Effector memory CD8-positive, alpha-beta T cell (primary cell): ENCODE data around the gene BMAL1.
A peak's percentile ranks its signal among the peaks of the same experiment; 100 is the strongest.
"Not testable (repeated sequence)": the region's sequence is repeated elsewhere in the genome, so short reads cannot be mapped to it uniquely, and the experiment has no call there.

Experiments used
- ATAC-seq: fragments of 150-1000 bp; cut with Tn5 transposase; replicated peaks from 2 replicates; pipeline ENCODE4 v1.10.0; 2021; ENCODE audit warnings: mild to moderate bottlenecking, moderate library complexity
- DNase-seq, 3 experiments: peaks; one replicate each; pipeline ENCODE4 v3.0.0; 2021
- H3K27ac Mint-ChIP-seq, 2 donors: one replicate each; pipeline ENCODE4 v1.8.0; 2022; ENCODE audit warnings: mild to moderate bottlenecking in 2 of 2, mixed read lengths in 2 of 2, moderate library complexity in 2 of 2
- H3K27me3 Mint-ChIP-seq, 2 donors: one replicate each; pipeline ENCODE4 v1.8.0; 2022; ENCODE audit warnings: mixed read lengths in 2 of 2
- H3K36me3 Mint-ChIP-seq: one replicate; pipeline ENCODE4 v1.8.0; 2022; ENCODE audit warnings: mild to moderate bottlenecking, moderate library complexity, mixed read lengths; ENCODE audit not compliant: insufficient read depth
- H3K4me1 Mint-ChIP-seq, 2 donors: one replicate each; pipeline ENCODE4 v1.8.0; 2022; ENCODE audit warnings: low read depth in 2 of 2, mixed read lengths in 2 of 2
- H3K4me3 Mint-ChIP-seq, 2 donors: one replicate each; pipeline ENCODE4 v1.8.0; 2022; ENCODE audit warnings: mild to moderate bottlenecking in 2 of 2, mixed read lengths in 2 of 2, moderate library complexity in 2 of 2
- H3K9me3 Mint-ChIP-seq, 2 donors: one replicate each; pipeline ENCODE4 v1.8.0; 2022; ENCODE audit warnings: mixed read lengths in 2 of 2

The BMAL1 gene

DNA sequence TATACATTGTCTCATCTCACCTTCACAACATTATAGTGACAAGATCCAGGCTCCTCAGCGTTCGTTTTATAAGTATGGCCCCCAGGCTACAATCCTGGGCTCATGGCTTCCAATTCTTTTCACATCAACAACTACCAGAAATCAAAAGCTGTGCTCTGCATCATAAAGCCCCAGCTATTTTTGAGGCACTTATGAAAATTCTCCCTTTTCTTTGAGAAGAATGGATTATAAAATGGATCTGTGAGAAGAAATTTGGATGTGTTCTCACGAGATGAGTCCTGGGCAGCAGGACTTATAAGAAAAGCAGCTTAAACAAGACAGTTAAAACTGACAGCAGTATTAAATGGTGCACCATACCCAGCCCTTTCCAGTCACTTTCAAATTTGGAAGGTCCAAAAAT lies 105.2 kb downstream of the BMAL1 start:
- Mint-ChIP-seq H3K27me3 (no peaks in the 10 kb centered on the region), H3K36me3 (peaks cover 43% of the 10 kb centered on the region), H3K27ac (peak overlapping the region; percentile 9 to 54), H3K4me1 (peaks cover 0 to 4% of the 10 kb centered on the region in 2 donors), H3K9me3 (no peaks in the 10 kb centered on the region), H3K4me3 (no peak overlapping the region)
- DNase-seq (no peak), ATAC-seq (no peak)

- Mint-ChIP-seq H3K9me3 (no peaks in the 10 kb centered on the region), H3K4me3 (no peak overlapping the region), H3K4me1 (peaks cover 0 to 2% of the 10 kb centered on the region in 2 donors), H3K36me3 (peaks cover 56% of the 10 kb centered on the region), H3K27ac (peak overlapping the region in 1 of 2 donors; percentile 51), H3K27me3 (no peaks in the 10 kb centered on the region)
- DNase-seq (peak in 2 of 3 experiments; percentile 8 to 22), ATAC-seq (no peak)
Observed at GRCh38 chr11:13384908-13385640, 107.5 kb downstream of the BMAL1 start.

DNA sequence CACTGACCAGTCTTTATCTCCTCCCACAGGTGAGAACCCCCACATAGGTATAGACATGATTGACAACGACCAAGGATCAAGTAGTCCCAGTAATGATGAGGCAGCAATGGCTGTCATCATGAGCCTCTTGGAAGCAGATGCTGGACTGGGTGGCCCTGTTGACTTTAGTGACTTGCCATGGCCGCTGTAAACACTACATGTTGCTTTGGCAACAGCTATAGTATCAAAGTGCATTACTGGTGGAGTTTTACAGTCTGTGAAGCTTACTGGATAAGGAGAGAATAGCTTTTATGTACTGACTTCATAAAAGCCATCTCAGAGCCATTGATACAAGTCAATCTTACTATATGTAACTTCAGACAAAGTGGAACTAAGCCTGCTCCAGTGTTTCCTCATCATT lies 109.0 kb downstream of the BMAL1 start:
- no peak for DNase-seq
- Mint-ChIP-seq H3K27ac (peak overlapping the region in 1 of 2 donors; percentile 71), H3K36me3 (peaks cover 58% of the 10 kb centered on the region), H3K27me3 (no peaks in the 10 kb centered on the region), H3K4me1 (peaks cover 0 to 2% of the 10 kb centered on the region in 2 donors), H3K4me3 (no peak overlapping the region), H3K9me3 (no peaks in the 10 kb centered on the region)
- no peak for ATAC-seq

DNA sequence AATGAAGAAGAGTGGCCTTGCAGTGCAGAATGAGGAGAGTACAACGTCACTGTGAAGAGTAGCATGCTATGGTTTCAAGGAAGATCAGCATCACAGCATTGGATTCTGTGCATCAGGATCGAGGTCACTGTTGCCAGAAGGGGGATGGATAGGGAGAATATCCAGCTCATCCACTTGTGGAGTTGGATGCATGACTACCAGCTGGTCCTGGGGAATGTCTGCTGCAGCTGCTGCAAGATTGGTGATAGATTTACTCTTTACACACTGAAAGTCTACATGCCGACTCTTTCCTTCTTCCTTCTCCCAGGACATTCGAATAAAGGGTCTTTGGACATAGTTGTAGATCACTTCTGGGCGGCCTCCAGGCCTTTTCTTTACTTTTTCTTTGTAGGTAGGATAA lies 111.2 kb downstream of the BMAL1 start:
- peaks cover 0 to 5% of the 10 kb centered on the region in 2 donors for H3K4me1 Mint-ChIP-seq
- ATAC-seq (no peak), DNase-seq (no peak)
- H3K27ac Mint-ChIP-seq, result peak overlapping the region; percentile 57 to 77
- H3K4me3 Mint-ChIP-seq, result no peak overlapping the region
- peaks cover 46% of the 10 kb centered on the region for H3K36me3 Mint-ChIP-seq
- H3K27me3 Mint-ChIP-seq, result no peaks in the 10 kb centered on the region
- no peaks in the 10 kb centered on the region for H3K9me3 Mint-ChIP-seq

DNA sequence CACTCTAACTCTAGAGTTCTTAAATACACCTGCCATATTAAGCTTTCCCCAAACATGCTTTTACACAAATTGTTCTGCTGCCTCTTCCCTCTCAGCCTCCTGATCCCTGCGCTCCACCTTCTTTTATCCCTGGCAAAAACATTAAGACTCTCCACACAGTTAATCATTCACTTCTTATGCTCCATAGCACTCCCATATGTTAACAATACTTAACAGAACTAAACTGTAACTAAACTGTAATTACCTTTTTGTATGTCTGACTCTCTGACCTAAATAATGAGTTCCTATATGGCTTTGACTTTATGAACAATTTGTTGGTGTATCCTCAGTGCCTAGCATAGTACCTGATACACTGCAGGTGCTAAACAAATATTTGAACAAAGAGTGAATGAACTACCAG lies 113.6 kb downstream of the BMAL1 start:
- Mint-ChIP-seq H3K4me1 (peaks cover 0 to 5% of the 10 kb centered on the region in 2 donors), H3K9me3 (no peaks in the 10 kb centered on the region), H3K36me3 (peaks cover 39% of the 10 kb centered on the region), H3K4me3 (no peak overlapping the region), H3K27ac (peak overlapping the region in 1 of 2 donors; percentile 5), H3K27me3 (no peaks in the 10 kb centered on the region)
- no peak for ATAC-seq
- no peak for DNase-seq

DNA sequence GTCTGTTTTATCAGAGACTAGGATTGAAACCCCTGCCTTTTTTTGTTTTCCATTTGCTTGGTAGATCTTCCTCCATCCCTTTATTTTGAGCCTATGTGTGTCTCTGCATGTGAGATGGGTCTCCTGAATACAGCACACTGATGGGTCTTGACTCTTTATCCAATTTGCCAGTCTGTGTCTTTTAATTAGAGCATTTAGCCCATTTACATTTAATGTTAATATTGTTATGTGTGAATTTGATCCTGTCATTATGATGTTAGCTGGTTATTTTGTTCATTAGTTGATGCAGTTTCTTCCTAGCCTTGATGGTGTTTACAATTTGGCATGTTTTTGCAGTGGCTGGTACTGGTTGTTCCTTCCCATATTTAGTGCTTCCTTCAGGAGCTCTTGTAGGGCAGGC lies 120.7 kb downstream of the BMAL1 start:
- peaks cover 15% of the 10 kb centered on the region for H3K36me3 Mint-ChIP-seq
- H3K27ac Mint-ChIP-seq, H3K4me1 Mint-ChIP-seq, H3K9me3 Mint-ChIP-seq, ATAC-seq, H3K4me3 Mint-ChIP-seq, DNase-seq, H3K27me3 Mint-ChIP-seq: not testable (repeated sequence)

DNA sequence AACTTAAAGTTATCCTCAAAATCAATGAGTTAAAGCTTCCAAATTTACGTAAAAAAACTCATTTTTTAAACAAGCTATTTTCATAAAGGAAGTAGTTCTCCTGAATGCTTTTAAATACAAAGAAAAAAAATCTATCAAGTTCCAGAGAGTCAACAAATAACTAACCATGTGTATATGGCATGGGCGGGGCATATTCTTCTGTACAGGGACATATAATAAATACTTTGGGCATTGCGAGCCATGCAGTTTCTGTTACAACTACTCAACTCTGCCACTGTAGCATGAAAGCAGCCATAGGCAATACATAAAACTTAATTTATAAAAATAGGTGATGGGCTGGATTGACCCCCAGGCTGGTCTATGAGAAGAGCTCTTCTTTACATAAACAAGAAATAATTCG lies 127.6 kb downstream of the BMAL1 start:
- no peak overlapping the region for H3K4me3 Mint-ChIP-seq
- H3K36me3 Mint-ChIP-seq, result peaks cover 23% of the 10 kb centered on the region
- no peaks in the 10 kb centered on the region for H3K4me1 Mint-ChIP-seq
- DNase-seq, result no peak
- H3K27me3 Mint-ChIP-seq, result no peaks in the 10 kb centered on the region
- H3K27ac Mint-ChIP-seq, result no peak overlapping the region
- ATAC-seq, result no peak
- H3K9me3 Mint-ChIP-seq, result no peaks in the 10 kb centered on the region

DNA sequence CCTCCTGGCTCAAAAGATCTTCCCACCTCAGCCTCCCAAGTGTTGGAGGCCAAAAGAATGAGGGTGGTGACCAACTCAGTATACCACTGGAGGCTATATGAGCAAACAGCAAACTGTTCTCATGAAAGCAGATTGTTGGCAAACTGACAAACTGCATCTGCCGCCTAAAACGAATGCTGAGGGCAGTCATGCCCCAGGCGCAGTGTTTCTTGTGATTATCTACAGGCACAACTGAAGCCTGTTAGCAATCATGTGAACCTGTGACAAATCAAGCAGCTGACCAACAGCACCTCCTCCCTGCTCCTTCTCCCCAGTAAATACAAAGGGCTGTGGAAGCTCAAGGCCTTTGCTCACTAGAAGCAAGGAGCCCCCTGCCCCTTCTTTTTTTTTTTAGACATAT lies 137.6 kb downstream of the BMAL1 start:
- Mint-ChIP-seq H3K27me3 (no peaks in the 10 kb centered on the region), H3K4me3 (no peak overlapping the region), H3K36me3 (peaks cover 74% of the 10 kb centered on the region), H3K4me1 (no peaks in the 10 kb centered on the region), H3K9me3 (no peaks in the 10 kb centered on the region), H3K27ac (no peak overlapping the region)
- ATAC-seq (no peak), DNase-seq (no peak)

DNA sequence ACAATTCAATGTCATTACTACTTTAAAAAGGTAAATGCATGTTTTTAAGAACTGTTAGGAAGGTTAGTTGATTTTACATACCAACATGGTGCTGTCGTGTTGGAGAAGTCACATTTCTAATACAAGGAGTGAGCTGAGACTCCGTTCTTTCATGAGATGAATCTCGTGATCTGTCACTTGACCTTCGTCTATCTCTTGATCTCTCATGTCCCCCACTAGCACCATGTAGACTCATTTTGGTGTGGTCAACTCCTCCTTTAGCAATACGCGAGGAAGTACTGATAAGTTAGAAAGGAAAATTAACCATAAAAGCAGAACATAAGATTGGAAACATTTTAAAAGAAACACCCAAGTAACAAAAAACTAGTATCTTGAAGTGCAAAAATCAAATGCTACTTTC lies 144.0 kb downstream of the BMAL1 start:
- Mint-ChIP-seq H3K36me3 (peaks cover 28% of the 10 kb centered on the region), H3K9me3 (no peaks in the 10 kb centered on the region), H3K27ac (no peak overlapping the region), H3K4me1 (peaks cover 14 to 27% of the 10 kb centered on the region in 2 donors), H3K4me3 (no peak overlapping the region), H3K27me3 (no peaks in the 10 kb centered on the region)
- DNase-seq, result no peak
- ATAC-seq, result no peak

DNA sequence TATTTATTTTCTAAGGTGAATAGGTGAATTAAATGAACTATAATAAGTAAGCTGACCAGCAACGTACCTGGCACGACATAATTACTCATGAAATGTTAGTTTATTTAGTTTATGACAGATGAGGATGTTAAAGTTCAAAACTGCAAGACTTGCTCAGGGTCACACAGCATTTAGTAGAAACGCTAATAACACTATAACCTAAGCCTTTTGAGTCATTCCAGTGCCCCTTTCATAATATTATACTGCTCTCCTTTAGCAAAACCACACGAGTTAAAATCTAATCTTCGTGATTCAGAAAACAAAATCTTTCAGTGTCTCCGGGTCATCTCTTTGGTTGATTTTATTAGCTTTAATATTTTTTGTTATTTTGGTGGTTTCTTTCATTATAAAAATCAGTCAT lies 145.8 kb downstream of the BMAL1 start:
- no peak for ATAC-seq
- Mint-ChIP-seq H3K9me3 (no peaks in the 10 kb centered on the region), H3K4me1 (peaks cover 14 to 34% of the 10 kb centered on the region in 2 donors)

DNA sequence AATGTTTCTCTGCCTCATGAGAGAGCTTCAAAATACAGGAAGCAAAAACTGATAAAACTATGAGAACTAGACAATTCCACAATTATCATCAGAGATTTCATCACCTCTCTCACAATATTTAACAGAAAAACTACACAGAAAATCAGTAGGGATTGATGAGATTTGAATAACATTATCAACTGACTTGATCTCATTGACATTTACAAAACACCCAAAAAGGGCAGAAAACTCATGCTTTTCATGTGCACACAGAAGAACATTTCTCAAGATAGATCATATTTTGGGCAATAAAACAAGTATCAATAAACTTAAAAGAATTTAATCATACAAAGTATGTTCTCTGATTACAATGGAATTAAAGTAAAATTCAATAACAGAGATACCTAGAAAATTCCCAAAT lies 149.8 kb downstream of the BMAL1 start:
- Mint-ChIP-seq H3K36me3 (no peaks in the 10 kb centered on the region), H3K27me3 (no peaks in the 10 kb centered on the region), H3K4me1 (peaks cover 18 to 48% of the 10 kb centered on the region in 2 donors), H3K27ac (no peak overlapping the region), H3K4me3 (peak overlapping the region in 1 of 2 donors; percentile 26), H3K9me3 (no peaks in the 10 kb centered on the region)
- DNase-seq (no peak), ATAC-seq (no peak)

More for the DNA sequence above, 145.8 kb downstream of the BMAL1 start:
- H3K27me3 Mint-ChIP-seq, result no peaks in the 10 kb centered on the region
- no peak overlapping the region for H3K4me3 Mint-ChIP-seq
- H3K36me3 Mint-ChIP-seq, result peaks cover 12% of the 10 kb centered on the region
- DNase-seq, result no peak
- peak overlapping the region in 1 of 2 donors; percentile 56 for H3K27ac Mint-ChIP-seq

DNA sequence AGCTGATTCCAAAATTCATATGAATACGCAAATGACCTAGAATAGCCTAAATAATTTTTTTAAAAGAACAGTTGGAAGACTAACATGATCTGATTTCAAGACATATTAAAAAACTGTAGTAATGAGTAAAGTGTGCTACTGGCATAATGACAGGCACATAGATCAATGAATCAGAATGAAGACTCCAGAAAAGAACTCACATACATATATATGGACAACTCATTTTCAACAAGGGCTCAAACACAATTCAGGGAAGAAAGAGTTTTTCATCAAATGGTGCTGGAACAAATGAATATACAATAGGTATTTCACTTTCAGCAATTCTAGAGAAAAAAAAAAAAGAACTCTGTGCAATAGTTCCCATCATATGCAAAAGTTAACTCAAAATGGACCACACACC lies 151.7 kb downstream of the BMAL1 start:
- no peaks in the 10 kb centered on the region for H3K27me3 Mint-ChIP-seq
- H3K9me3 Mint-ChIP-seq, result no peaks in the 10 kb centered on the region
- DNase-seq, result no peak
- ATAC-seq, result no peak
- H3K27ac Mint-ChIP-seq, result no peak overlapping the region
- H3K36me3 Mint-ChIP-seq, result no peaks in the 10 kb centered on the region
- H3K4me1 Mint-ChIP-seq, result peaks cover 16 to 45% of the 10 kb centered on the region in 2 donors
- no peak overlapping the region for H3K4me3 Mint-ChIP-seq

DNA sequence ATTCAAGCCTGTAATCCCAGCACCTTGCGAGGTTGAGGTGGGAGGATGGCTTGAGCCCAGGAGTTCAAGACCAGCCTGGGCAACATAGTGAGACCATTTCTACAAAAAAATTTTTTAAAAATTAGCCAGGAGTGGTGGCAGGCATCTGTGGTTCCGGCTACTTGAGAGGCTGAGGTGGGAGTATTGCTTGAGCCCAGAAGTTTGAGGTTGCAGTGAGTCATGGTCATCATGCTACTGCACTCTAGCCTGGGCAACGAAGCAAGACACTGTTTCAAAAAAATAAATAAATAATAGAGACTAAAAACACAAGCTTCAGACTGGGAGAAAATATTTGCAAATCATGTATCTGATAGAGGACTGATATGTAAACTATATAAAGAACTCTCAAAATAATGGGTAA lies 152.2 kb downstream of the BMAL1 start:
- no peak overlapping the region for H3K27ac Mint-ChIP-seq
- peaks cover 16 to 45% of the 10 kb centered on the region in 2 donors for H3K4me1 Mint-ChIP-seq
- no peaks in the 10 kb centered on the region for H3K27me3 Mint-ChIP-seq
- ATAC-seq, result no peak
- no peaks in the 10 kb centered on the region for H3K9me3 Mint-ChIP-seq
- no peak overlapping the region for H3K4me3 Mint-ChIP-seq
- DNase-seq, result no peak
- no peaks in the 10 kb centered on the region for H3K36me3 Mint-ChIP-seq

GRCh38 chr11:13433437-13433836 lies 155.8 kb downstream of the BMAL1 start:
- Mint-ChIP-seq H3K4me1 (peaks cover 21 to 39% of the 10 kb centered on the region in 2 donors), H3K36me3 (no peaks in the 10 kb centered on the region), H3K9me3 (no peaks in the 10 kb centered on the region), H3K27me3 (no peaks in the 10 kb centered on the region), H3K27ac (no peak overlapping the region), H3K4me3 (no peak overlapping the region)
- DNase-seq, result no peak
- no peak for ATAC-seq
